Esophagus muscularis mucosa (tissue), 3 donors: ENCODE results near the gene PYURF.

Source experiments
- EP300 ChIP-seq: sonication (generic); formaldehyde crosslinking; IDR thresholded peaks from one replicate; pipeline ENCODE4 v1.6.1; 2017; ENCODE audit warnings: antibody characterized with exemption
- POLR2A ChIP-seq: fragments of 450-650 bp; IDR thresholded peaks from one replicate; pipeline ENCODE4 v1.6.1; 2017; ENCODE audit warnings: antibody characterized with exemption, moderate library complexity, mild to moderate bottlenecking, low read depth
- POLR2AphosphoS5 ChIP-seq, 2 donors: sonication (generic); formaldehyde crosslinking; IDR thresholded peaks; one replicate each; pipeline ENCODE4 v1.6.1; 2017; ENCODE audit warnings: antibody characterized with exemption in 2 of 2

DNA sequence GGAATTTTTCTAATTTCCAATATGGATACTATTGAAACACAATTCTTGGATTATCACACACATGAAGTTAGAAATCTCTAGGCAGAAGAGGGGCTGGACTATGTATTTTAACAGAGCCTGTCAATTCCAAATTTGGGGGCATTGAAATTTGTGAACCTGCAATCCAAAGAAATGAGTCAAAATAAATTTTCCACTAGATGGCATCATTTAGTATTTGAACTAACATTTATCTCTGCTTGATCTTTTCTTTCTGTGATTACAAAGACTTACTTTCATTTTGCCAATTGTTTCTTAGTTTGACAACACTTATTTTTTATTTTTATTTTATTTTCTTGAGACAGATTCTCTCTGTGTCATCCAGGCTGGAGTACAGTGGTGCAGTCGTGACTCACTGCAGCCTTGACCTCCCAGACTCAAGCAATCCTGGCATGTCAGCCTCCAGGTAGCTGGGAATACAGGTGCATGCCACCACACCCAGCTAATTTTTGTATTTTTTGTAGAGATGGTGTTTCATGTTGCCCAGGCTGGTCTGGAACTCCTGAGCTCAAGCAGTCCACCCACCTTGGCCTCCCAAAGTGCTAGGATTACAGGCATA, 2.7 kb upstream of the PYURF start:
- no peak for TF ChIP-seq EP300
- no peak for TF ChIP-seq POLR2A
- no peak for TF ChIP-seq POLR2AphosphoS5 (IDR thresholded peaks at IDR 0.05)
